Inferior parietal cortex (tissue), 1 donor: ENCODE data around the gene SECISBP2.
"Not testable (repeated sequence)": the region's sequence is repeated elsewhere in the genome, so short reads cannot be mapped to it uniquely, and the experiment has no call there.

Experiments used
- DNase-seq: peaks from one replicate; pipeline ENCODE4 v3.0.0-alpha.2; 2016; ENCODE audit errors: extremely low spot score

SECISBP2 gene

GRCh38 chr9:89364666-89365531 is 46.6 kb downstream of the SECISBP2 start:
- DNase-seq: no peak

GRCh38 chr9:89365532-89365912 is 47.2 kb downstream of the SECISBP2 start:
- DNase-seq: no peak

- no peak for DNase-seq
Observed at GRCh38 chr9:89366711-89367110, 48.4 kb downstream of the SECISBP2 start.

- no peak for DNase-seq
Observed at GRCh38 chr9:89367281-89367680, 49.0 kb downstream of the SECISBP2 start.

- DNase-seq: no peak
Observed at GRCh38 chr9:89367726-89368437, 49.6 kb downstream of the SECISBP2 start.

GRCh38 chr9:89368550-89368949 is 50.2 kb downstream of the SECISBP2 start:
- no peak for DNase-seq

- DNase-seq: no peak
Observed at GRCh38 chr9:89368978-89369377, 50.7 kb downstream of the SECISBP2 start.

GRCh38 chr9:89370593-89370992 is 52.3 kb downstream of the SECISBP2 start:
- DNase-seq: no peak

GRCh38 chr9:89371791-89372190 is 53.5 kb downstream of the SECISBP2 start:
- DNase-seq: not testable (repeated sequence)

GRCh38 chr9:89372230-89372816 is 54.0 kb downstream of the SECISBP2 start:
- no peak for DNase-seq

- DNase-seq: no peak
Observed at GRCh38 chr9:89372979-89373378, 54.7 kb downstream of the SECISBP2 start.

GRCh38 chr9:89374176-89374575 is 55.9 kb downstream of the SECISBP2 start:
- no peak for DNase-seq

GRCh38 chr9:89375191-89375760 is 57.0 kb downstream of the SECISBP2 start:
- DNase-seq: no peak

- no peak for DNase-seq
Observed at GRCh38 chr9:89376286-89376685, 58.0 kb downstream of the SECISBP2 start.

- no peak for DNase-seq
Observed at GRCh38 chr9:89376741-89377351, 58.5 kb downstream of the SECISBP2 start.

- no peak for DNase-seq
Observed at GRCh38 chr9:89377411-89377810, 59.1 kb downstream of the SECISBP2 start.

GRCh38 chr9:89378541-89378940 is 60.2 kb downstream of the SECISBP2 start:
- DNase-seq: no peak

GRCh38 chr9:89379031-89379430 is 60.7 kb downstream of the SECISBP2 start:
- no peak for DNase-seq

- DNase-seq: no peak
Observed at GRCh38 chr9:89379508-89380115, 61.3 kb downstream of the SECISBP2 start.

GRCh38 chr9:89380437-89381307 is 62.4 kb downstream of the SECISBP2 start:
- no peak for DNase-seq

GRCh38 chr9:89381308-89381609 is 63.0 kb downstream of the SECISBP2 start:
- no peak for DNase-seq
